Common myeloid progenitor, CD34-positive (primary cell): ENCODE data around the gene ISOC1.
A peak's percentile ranks its signal among the peaks of the same experiment; 100 is the strongest.

Experiments
- CTCF ChIA-PET: fragments of 350-600 bp; sonication (Branson Sonifier 250); formaldehyde crosslinking; loops from one replicate; lab custom pipeline; 2021; ENCODE audit warnings: antibody characterized with exemption; lab: Charles Lee
- POLR2A ChIA-PET: fragments of 350-600 bp; sonication (Branson Sonifier 250); formaldehyde crosslinking; loops from one replicate; lab custom pipeline; 2021; ENCODE audit warnings: antibody characterized with exemption; lab: Charles Lee
- DNase-seq, 3 donors: peaks; one replicate each; pipeline versions ENCODE4 v3.0.0 to v3.0.0-alpha.2; 2013
- H3K27ac ChIP-seq, 2 experiments: 1 replicate in 1 of 2; 2 replicates in 1 of 2; pipeline ENCODE4 v1.7.0; 2013; ENCODE audit warnings: inconsistent platforms in 2 of 2, low read length in 2 of 2, mild to moderate bottlenecking in 2 of 2, low read depth in 1 of 2, moderate library complexity in 1 of 2; ENCODE audit not compliant: severe bottlenecking in 2 of 2, insufficient read depth in 1 of 2, poor library complexity in 1 of 2
- H3K27me3 ChIP-seq, 5 experiments: replicated peaks in 2 of 5; 1 replicate in 3 of 5; 2 replicates in 2 of 5; pipeline versions ENCODE4 v1.6.1 to v1.7.0; 2013; ENCODE audit warnings: low read length in 4 of 5, mild to moderate bottlenecking in 2 of 5, moderate library complexity in 2 of 5, inconsistent platforms in 1 of 5; ENCODE audit not compliant: insufficient read depth in 5 of 5, control insufficient read depth in 4 of 5
- H3K36me3 ChIP-seq, 4 experiments: 1 replicate in 2 of 4; 2 replicates in 2 of 4; pipeline versions ENCODE4 v1.6.1 to v1.7.0; 2013; ENCODE audit warnings: low read length in 3 of 4, control low read depth in 1 of 4, mild to moderate bottlenecking in 1 of 4; ENCODE audit not compliant: control insufficient read depth in 4 of 4, insufficient read depth in 4 of 4
- H3K4me1 ChIP-seq, 4 experiments: 1 replicate in 3 of 4; 2 replicates in 1 of 4; pipeline versions ENCODE4 v1.6.1 to v1.7.1; 2013; ENCODE audit warnings: low read length in 3 of 4, mild to moderate bottlenecking in 3 of 4, control low read depth in 1 of 4, inconsistent platforms in 1 of 4, moderate library complexity in 1 of 4; ENCODE audit not compliant: control insufficient read depth in 4 of 4, insufficient read depth in 4 of 4; ENCODE audit errors: control extremely low read depth in 1 of 4
- H3K4me3 ChIP-seq, 7 experiments: 1 replicate in 4 of 7; 2 replicates in 3 of 7; pipeline versions ENCODE4 v1.5.1 to v1.7.0; 2013; ENCODE audit warnings: mild to moderate bottlenecking in 7 of 7, low read length in 6 of 7, moderate library complexity in 6 of 7, inconsistent platforms in 2 of 7, low read depth in 2 of 7, control low read depth in 1 of 7; ENCODE audit not compliant: insufficient read depth in 4 of 7, control insufficient read depth in 1 of 7; ENCODE audit errors: extremely low read depth in 1 of 7
- H3K9me3 ChIP-seq, 5 experiments: 1 replicate in 4 of 5; 2 replicates in 1 of 5; pipeline versions ENCODE4 v1.6.1 to v1.7.1; 2013; ENCODE audit warnings: low read length in 4 of 5, mild to moderate bottlenecking in 2 of 5, inconsistent platforms in 1 of 5, low read depth in 1 of 5, moderate library complexity in 1 of 5; ENCODE audit not compliant: control insufficient read depth in 4 of 5, insufficient read depth in 2 of 5; ENCODE audit errors: control extremely low read depth in 1 of 5
- WGBS: methylation state at CpG from one replicate; pipeline ENCODE4 v1.1.5; 2013; ENCODE audit not compliant: insufficient coverage; 5-methylcytosine and 5-hydroxymethylcytosine counted together

Gene ISOC1

DNA sequence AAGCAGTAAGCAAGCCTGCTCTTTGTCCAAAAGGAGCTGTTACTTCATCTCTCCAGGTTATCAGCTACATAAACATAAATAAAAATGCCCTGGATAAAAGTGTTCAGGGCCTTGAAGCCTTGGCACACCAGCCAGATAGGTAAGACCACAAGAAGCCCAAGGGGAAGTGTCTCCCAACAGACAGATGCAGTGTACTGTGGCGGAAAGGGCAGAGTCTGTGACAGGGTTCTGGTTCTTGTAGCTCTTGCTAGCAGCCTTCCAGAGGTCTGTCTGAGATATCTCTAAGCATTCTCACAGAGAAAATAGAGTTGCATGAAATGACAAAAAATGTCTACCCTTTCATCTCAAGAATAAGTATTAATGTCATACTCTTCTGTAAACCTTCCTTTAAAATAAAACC is 30.1 kb downstream of the ISOC1 start:
- ChIA-PET POLR2A (no interaction called here), CTCF (interaction anchor here (0.7 to 4.2 kb wide), 4 partner anchors 11 to 219 kb away, joined by 4 to 33 read pairs (median 6); partner anchors contain the start of gene ISOC1)
- peaks cover 0 to 8% (median 2%) of the 10 kb centered on the region in 4 experiments for H3K4me1 ChIP-seq
- WGBS = 100% methylated on average over 1 of the region's 1 CpG
- no peaks in the 10 kb centered on the region for H3K27me3 ChIP-seq
- H3K27ac ChIP-seq = no peak overlapping the region
- H3K9me3 ChIP-seq = no peaks in the 10 kb centered on the region
- no peak for DNase-seq
- no peaks in the 10 kb centered on the region for H3K36me3 ChIP-seq
- H3K4me3 ChIP-seq = no peak overlapping the region

DNA sequence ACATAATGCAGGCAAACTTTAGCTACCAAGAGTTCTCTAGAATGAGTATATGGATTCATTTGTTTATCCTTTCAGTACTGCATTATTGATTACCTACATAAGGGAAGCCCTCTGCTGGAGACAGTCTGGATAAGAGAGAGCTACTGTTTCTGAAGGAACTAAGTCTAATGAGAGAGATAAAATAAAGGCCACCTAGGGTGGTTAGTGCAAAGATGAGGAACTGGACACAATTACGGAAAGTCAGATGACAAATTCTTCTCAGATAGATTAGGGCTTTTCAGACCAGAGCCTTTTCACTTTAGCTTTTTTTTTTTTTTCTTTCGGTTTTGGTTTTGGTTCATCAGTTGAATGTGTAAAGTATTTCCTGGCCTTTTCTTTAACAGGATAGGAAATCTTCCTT is 31.3 kb downstream of the ISOC1 start:
- Histone ChIP-seq H3K4me1 (peaks cover 0 to 8% (median 2%) of the 10 kb centered on the region in 4 experiments), H3K27ac (no peak overlapping the region), H3K4me3 (peak overlapping the region in 1 of 7 experiments; percentile 29), H3K9me3 (no peaks in the 10 kb centered on the region), H3K27me3 (no peaks in the 10 kb centered on the region), H3K36me3 (no peaks in the 10 kb centered on the region)
- DNase-seq = peak; percentile 13 to 62 (median 46)
- no CpG with 5 or more reads among the region's 2 CpGs for WGBS
- ChIA-PET POLR2A (interaction anchor here (0.5 kb wide), 1 partner anchor 27 kb away, joined by 3 read pairs; no protein-coding TSS in a partner anchor), CTCF (interaction anchor here (0.6 to 4.2 kb wide), 10 partner anchors 9 to 535 kb away, joined by 3 to 33 read pairs (median 4); partner anchors contain the start of gene ISOC1)

DNA sequence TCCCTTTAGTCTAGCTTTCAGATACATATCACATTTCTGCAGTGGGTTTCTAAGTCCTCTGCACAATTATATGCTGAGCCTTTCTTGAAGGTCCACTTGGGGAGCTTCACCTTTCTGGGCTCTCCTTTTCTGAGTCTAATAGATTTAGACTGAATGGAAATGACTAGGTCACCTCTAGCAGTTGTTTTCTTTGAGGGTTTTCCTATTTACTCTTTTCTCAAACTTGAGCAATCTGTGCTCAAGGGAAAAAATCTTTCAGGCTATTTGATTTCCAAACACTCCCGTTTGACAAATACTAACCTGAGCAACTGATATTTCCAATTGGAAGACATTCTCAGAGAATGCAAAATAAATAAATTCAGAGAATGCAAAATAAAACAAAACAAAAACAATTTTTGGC is 39.0 kb downstream of the ISOC1 start:
- no peak overlapping the region for H3K4me3 ChIP-seq
- H3K27ac ChIP-seq = no peak overlapping the region
- CTCF ChIA-PET = interaction anchor here (1.8 kb wide), 1 partner anchor 227 kb away, joined by 6 read pairs; no protein-coding TSS in a partner anchor
- no peaks in the 10 kb centered on the region for H3K27me3 ChIP-seq
- H3K36me3 ChIP-seq = no peaks in the 10 kb centered on the region
- POLR2A ChIA-PET = no interaction called here
- H3K4me1 ChIP-seq = no peaks in the 10 kb centered on the region
- no CpG with 5 or more reads among the region's 1 CpG for WGBS
- no peak for DNase-seq
- no peaks in the 10 kb centered on the region for H3K9me3 ChIP-seq

DNA sequence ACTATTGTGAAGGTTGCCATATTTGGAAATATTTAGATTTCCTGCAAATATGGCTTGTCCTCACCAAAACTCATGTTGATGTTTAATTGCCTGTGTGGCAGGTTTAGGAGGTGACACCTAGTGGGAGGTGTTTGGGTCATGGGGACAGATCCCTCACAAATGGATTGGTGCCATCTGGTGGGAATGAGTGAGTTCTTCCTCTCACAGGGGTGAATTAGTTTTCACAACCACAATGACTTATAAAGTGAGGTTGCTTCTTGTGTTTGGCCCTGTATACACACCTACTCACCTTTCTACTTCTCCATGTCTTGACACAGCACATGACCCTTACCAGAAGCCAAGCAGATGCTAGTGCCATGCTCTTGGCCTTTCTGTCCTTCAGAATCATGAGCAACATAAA is 41.1 kb downstream of the ISOC1 start:
- POLR2A ChIA-PET = no interaction called here
- no peaks in the 10 kb centered on the region for H3K4me1 ChIP-seq
- no peak overlapping the region for H3K4me3 ChIP-seq
- no peaks in the 10 kb centered on the region for H3K36me3 ChIP-seq
- CTCF ChIA-PET = interaction anchor here (1.0 to 1.5 kb wide), 5 partner anchors 10 to 237 kb away, joined by 3 to 5 read pairs (median 4); no protein-coding TSS in a partner anchor
- no peak overlapping the region for H3K27ac ChIP-seq
- H3K27me3 ChIP-seq = no peaks in the 10 kb centered on the region
- DNase-seq = peak; percentile 17 to 61 (median 56)
- H3K9me3 ChIP-seq = no peaks in the 10 kb centered on the region

DNA sequence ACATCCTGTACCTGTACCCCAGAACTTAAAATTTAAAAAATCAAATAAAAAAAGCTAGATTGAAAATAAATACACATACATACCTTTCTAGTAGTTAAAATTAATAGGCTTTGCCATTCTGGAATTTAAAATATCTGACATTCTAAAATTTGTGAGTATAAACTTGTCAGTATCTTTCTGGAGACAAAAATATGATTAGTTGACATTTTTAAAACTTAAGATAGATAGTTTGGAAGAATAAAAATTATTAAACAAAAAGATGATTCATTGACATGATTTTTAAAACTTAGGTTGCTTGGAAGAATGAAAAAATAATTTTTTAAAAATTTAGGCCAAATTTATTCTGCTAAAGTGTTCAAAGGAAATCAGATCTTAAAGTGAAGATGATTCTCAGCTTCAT is 43.1 kb downstream of the ISOC1 start:
- CTCF ChIA-PET = interaction anchor here (0.8 to 1.6 kb wide), 2 partner anchors 230 to 231 kb away, joined by 3 to 4 read pairs; no protein-coding TSS in a partner anchor

DNA sequence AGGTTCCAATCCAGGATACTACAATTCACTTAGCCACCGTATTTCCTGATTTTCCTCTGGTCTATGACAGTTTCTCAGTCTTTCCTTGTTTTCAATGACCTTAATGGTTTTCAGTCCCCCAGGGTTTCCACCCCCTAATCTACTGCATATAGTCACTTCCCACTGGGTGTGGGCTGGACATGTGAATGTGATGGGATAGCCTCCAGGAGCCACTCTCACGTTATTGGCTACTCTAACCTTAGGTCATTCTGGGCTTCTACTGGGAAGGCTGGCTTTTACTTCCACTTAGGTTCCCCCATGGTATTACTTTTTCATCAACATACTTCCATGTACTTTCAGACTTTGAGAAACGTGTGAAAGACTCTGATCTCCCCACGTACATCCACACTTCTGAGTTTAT is 46.5 kb downstream of the ISOC1 start:
- WGBS = 100% methylated on average over 3 of the region's 4 CpGs
- no peak overlapping the region for H3K4me3 ChIP-seq
- POLR2A ChIA-PET = no interaction called here

More for the DNA sequence above, 43.1 kb downstream of the ISOC1 start:
- POLR2A ChIA-PET = no interaction called here
- DNase-seq = no peak
- Histone ChIP-seq H3K27me3 (peaks cover 0 to 2% (median 0%) of the 10 kb centered on the region in 5 experiments), H3K36me3 (no peaks in the 10 kb centered on the region), H3K9me3 (no peaks in the 10 kb centered on the region), H3K4me1 (no peaks in the 10 kb centered on the region), H3K4me3 (no peak overlapping the region), H3K27ac (no peak overlapping the region)

DNA sequence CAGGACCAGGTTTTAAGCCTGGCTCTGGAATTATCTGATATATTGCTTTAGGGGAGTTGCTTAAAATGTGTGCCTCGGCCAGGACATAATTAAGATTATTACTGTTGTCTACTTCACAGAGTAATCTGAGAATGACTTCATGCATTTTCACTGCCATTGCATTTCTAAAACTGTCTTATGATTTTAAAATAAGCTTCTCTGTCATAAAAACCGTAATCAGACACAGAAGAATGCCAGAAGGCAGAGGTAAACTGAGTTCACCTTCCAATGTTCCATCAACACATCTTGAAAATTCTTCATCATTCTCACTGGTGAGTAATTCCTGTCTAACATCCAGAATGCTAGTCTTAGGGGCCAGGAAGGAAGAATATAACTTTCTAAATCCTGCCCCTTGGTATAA is 47.1 kb downstream of the ISOC1 start:
- WGBS = 100% methylated on average over 1 of the region's 2 CpGs
- Histone ChIP-seq H3K4me1 (no peaks in the 10 kb centered on the region), H3K27me3 (peaks cover 0 to 2% (median 0%) of the 10 kb centered on the region in 5 experiments), H3K27ac (no peak overlapping the region), H3K9me3 (no peaks in the 10 kb centered on the region), H3K36me3 (no peaks in the 10 kb centered on the region), H3K4me3 (no peak overlapping the region)
- ChIA-PET CTCF (no interaction called here), POLR2A (no interaction called here)
- DNase-seq = no peak

More for the DNA sequence above, 46.5 kb downstream of the ISOC1 start:
- H3K9me3 ChIP-seq = no peaks in the 10 kb centered on the region
- DNase-seq = no peak
- CTCF ChIA-PET = no interaction called here
- no peak overlapping the region for H3K27ac ChIP-seq
- no peaks in the 10 kb centered on the region for H3K36me3 ChIP-seq
- peaks cover 0 to 2% (median 0%) of the 10 kb centered on the region in 5 experiments for H3K27me3 ChIP-seq
- H3K4me1 ChIP-seq = no peaks in the 10 kb centered on the region
